ENCODE results near the gene ARRDC4.

DNA sequence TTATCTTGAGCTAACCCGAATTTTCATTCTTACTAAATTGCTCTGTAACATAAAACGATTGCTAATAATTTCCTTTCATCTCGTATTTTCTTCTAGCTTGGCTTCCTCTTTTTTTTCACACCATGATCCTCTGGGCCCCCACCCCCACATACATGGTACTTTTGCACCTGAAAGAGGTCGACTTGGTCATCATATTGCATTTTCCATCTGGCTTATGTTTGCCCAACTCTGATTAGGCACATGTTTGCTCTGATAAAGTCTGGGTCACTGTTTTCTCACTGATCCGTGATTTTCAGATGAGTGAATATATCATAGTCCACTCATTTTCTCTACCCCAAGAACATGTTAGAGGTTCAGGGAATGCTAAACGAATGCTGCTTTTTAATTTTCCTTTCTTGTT lies 49.5 kb downstream of the ARRDC4 start:
- TF ChIP-seq CREB1 (IDR thresholded peaks at IDR 0.05) (no peak), CREB1 (CRISPR knock-in tag; IDR thresholded peaks at IDR 0.05) (no peak), SNRNP70 (optimal IDR thresholded peaks at IDR 0.05; ENCODE audit: low read depth, low read length) (no peak), TBP (optimal IDR thresholded peaks at IDR 0.05; ENCODE audit: low read depth, low read length) (no peak), ZNF274 (IDR thresholded peaks at IDR 0.05; ENCODE audit: borderline replicate concordance, low read depth, low read length) (no peak), NFIC (IDR thresholded peaks at IDR 0.05) (no peak)
- TF ChIP-seq, protein P1, sequence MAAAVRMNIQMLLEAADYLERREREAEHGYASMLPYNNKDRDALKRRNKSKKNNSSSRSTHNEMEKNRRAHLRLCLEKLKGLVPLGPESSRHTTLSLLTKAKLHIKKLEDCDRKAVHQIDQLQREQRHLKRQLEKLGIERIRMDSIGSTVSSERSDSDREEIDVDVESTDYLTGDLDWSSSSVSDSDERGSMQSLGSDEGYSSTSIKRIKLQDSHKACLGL (CRISPR knock-in tag; IDR thresholded peaks at IDR 0.05; ENCODE audit: borderline replicate concordance, poor library complexity, severe bottlenecking): no peak
- TF ChIP-seq, protein P2, sequence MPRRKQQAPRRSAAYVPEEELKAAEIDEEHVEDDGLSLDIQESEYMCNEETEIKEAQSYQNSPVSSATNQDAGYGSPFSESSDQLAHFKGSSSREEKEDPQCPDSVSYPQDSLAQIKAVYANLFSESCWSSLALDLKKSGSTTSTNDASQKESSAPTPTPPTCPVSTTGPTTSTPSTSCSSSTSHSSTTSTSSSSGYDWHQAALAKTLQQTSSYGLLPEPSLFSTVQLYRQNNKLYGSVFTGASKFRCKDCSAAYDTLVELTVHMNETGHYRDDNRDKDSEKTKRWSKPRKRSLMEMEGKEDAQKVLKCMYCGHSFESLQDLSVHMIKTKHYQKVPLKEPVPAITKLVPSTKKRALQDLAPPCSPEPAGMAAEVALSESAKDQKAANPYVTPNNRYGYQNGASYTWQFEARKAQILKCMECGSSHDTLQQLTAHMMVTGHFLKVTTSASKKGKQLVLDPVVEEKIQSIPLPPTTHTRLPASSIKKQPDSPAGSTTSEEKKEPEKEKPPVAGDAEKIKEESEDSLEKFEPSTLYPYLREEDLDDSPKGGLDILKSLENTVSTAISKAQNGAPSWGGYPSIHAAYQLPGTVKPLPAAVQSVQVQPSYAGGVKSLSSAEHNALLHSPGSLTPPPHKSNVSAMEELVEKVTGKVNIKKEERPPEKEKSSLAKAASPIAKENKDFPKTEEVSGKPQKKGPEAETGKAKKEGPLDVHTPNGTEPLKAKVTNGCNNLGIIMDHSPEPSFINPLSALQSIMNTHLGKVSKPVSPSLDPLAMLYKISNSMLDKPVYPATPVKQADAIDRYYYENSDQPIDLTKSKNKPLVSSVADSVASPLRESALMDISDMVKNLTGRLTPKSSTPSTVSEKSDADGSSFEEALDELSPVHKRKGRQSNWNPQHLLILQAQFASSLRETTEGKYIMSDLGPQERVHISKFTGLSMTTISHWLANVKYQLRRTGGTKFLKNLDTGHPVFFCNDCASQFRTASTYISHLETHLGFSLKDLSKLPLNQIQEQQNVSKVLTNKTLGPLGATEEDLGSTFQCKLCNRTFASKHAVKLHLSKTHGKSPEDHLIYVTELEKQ (CRISPR knock-in tag; IDR thresholded peaks at IDR 0.05): no peak
- TF ChIP-seq, protein P3, sequence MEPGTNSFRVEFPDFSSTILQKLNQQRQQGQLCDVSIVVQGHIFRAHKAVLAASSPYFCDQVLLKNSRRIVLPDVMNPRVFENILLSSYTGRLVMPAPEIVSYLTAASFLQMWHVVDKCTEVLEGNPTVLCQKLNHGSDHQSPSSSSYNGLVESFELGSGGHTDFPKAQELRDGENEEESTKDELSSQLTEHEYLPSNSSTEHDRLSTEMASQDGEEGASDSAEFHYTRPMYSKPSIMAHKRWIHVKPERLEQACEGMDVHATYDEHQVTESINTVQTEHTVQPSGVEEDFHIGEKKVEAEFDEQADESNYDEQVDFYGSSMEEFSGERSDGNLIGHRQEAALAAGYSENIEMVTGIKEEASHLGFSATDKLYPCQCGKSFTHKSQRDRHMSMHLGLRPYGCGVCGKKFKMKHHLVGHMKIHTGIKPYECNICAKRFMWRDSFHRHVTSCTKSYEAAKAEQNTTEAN (CRISPR knock-in tag; IDR thresholded peaks at IDR 0.05): no peak
- TF ChIP-seq, protein P4, sequence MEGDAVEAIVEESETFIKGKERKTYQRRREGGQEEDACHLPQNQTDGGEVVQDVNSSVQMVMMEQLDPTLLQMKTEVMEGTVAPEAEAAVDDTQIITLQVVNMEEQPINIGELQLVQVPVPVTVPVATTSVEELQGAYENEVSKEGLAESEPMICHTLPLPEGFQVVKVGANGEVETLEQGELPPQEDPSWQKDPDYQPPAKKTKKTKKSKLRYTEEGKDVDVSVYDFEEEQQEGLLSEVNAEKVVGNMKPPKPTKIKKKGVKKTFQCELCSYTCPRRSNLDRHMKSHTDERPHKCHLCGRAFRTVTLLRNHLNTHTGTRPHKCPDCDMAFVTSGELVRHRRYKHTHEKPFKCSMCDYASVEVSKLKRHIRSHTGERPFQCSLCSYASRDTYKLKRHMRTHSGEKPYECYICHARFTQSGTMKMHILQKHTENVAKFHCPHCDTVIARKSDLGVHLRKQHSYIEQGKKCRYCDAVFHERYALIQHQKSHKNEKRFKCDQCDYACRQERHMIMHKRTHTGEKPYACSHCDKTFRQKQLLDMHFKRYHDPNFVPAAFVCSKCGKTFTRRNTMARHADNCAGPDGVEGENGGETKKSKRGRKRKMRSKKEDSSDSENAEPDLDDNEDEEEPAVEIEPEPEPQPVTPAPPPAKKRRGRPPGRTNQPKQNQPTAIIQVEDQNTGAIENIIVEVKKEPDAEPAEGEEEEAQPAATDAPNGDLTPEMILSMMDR (IDR thresholded peaks at IDR 0.05 in 2 of 3, conservative IDR thresholded peaks at IDR 0.05 in 1 of 3; ENCODE audit: insufficient read depth in 2 of 3, low read depth in 1 of 3, low read length in 3 of 3): no peak
- TF ChIP-seq, protein P5, sequence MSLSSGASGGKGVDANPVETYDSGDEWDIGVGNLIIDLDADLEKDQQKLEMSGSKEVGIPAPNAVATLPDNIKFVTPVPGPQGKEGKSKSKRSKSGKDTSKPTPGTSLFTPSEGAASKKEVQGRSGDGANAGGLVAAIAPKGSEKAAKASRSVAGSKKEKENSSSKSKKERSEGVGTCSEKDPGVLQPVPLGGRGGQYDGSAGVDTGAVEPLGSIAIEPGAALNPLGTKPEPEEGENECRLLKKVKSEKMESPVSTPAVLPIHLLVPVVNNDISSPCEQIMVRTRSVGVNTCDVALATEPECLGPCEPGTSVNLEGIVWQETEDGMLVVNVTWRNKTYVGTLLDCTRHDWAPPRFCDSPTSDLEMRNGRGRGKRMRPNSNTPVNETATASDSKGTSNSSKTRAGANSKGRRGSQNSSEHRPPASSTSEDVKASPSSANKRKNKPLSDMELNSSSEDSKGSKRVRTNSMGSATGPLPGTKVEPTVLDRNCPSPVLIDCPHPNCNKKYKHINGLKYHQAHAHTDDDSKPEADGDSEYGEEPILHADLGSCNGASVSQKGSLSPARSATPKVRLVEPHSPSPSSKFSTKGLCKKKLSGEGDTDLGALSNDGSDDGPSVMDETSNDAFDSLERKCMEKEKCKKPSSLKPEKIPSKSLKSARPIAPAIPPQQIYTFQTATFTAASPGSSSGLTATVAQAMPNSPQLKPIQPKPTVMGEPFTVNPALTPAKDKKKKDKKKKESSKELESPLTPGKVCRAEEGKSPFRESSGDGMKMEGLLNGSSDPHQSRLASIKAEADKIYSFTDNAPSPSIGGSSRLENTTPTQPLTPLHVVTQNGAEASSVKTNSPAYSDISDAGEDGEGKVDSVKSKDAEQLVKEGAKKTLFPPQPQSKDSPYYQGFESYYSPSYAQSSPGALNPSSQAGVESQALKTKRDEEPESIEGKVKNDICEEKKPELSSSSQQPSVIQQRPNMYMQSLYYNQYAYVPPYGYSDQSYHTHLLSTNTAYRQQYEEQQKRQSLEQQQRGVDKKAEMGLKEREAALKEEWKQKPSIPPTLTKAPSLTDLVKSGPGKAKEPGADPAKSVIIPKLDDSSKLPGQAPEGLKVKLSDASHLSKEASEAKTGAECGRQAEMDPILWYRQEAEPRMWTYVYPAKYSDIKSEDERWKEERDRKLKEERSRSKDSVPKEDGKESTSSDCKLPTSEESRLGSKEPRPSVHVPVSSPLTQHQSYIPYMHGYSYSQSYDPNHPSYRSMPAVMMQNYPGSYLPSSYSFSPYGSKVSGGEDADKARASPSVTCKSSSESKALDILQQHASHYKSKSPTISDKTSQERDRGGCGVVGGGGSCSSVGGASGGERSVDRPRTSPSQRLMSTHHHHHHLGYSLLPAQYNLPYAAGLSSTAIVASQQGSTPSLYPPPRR (CRISPR knock-in tag; IDR thresholded peaks at IDR 0.05; ENCODE audit: borderline replicate concordance): no peak
- TF ChIP-seq, protein P6, sequence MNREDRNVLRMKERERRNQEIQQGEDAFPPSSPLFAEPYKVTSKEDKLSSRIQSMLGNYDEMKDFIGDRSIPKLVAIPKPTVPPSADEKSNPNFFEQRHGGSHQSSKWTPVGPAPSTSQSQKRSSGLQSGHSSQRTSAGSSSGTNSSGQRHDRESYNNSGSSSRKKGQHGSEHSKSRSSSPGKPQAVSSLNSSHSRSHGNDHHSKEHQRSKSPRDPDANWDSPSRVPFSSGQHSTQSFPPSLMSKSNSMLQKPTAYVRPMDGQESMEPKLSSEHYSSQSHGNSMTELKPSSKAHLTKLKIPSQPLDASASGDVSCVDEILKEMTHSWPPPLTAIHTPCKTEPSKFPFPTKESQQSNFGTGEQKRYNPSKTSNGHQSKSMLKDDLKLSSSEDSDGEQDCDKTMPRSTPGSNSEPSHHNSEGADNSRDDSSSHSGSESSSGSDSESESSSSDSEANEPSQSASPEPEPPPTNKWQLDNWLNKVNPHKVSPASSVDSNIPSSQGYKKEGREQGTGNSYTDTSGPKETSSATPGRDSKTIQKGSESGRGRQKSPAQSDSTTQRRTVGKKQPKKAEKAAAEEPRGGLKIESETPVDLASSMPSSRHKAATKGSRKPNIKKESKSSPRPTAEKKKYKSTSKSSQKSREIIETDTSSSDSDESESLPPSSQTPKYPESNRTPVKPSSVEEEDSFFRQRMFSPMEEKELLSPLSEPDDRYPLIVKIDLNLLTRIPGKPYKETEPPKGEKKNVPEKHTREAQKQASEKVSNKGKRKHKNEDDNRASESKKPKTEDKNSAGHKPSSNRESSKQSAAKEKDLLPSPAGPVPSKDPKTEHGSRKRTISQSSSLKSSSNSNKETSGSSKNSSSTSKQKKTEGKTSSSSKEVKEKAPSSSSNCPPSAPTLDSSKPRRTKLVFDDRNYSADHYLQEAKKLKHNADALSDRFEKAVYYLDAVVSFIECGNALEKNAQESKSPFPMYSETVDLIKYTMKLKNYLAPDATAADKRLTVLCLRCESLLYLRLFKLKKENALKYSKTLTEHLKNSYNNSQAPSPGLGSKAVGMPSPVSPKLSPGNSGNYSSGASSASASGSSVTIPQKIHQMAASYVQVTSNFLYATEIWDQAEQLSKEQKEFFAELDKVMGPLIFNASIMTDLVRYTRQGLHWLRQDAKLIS (CRISPR knock-in tag; IDR thresholded peaks at IDR 0.05): no peak
